Measurements from ENCODE around the gene MYBPHL. TPM values are rescaled to one million over a fixed set of nuclear protein-coding genes. Genes with fewer than 3 reads are reported as not detected.
A peak's percentile ranks its signal among the peaks of the same experiment; 100 is the strongest.

MYBPHL gene
- polyA plus RNA-seq, 1 experiment = not detected

- ChIA-PET POLR2A (interaction anchor here (0.6 to 1.2 kb wide), 3 partner anchors 32 to 122 kb away, joined by 3 read pairs; partner anchors contain the start of gene SORT1), CTCF (interaction anchor here (1.1 to 5.3 kb wide), 6 partner anchors 12 to 257 kb away, joined by 5 to 119 read pairs (median 17); partner anchors contain the start of gene SORT1)
- Histone ChIP-seq H3K27ac (ENCODE audit: low read depth, low read length) (no peak overlapping the region), H3K9me3 (ENCODE audit: control insufficient read depth, insufficient read depth, low read length) (no peaks in the 10 kb centered on the region), H3K4me3 (ENCODE audit: low read depth, low read length) (no peak overlapping the region), H3K27me3 (ENCODE audit: control insufficient read depth, insufficient read depth, low read length) (no peaks in the 10 kb centered on the region)
- TF ChIP-seq CTCF (IDR thresholded peaks at IDR 0.05; ENCODE audit: low read depth, low read length) = no peak
- DNase-seq (ENCODE audit: low read depth, low spot score) = no peak
These were observed 31.0 kb downstream of the MYBPHL start for GRCh38 chr1:109275706-109276345.

- ChIA-PET POLR2A (no interaction called here), CTCF (interaction anchor here (0.7 to 5.3 kb wide), 2 partner anchors 125 to 271 kb away, joined by 3 to 119 read pairs; partner anchors contain the start of gene SORT1)
- Histone ChIP-seq H3K4me3 (ENCODE audit: low read depth, low read length) (no peak overlapping the region), H3K27ac (ENCODE audit: low read depth, low read length) (peak overlapping the region; percentile 39), H3K9me3 (ENCODE audit: control insufficient read depth, insufficient read depth, low read length) (no peaks in the 10 kb centered on the region), H3K27me3 (ENCODE audit: control insufficient read depth, insufficient read depth, low read length) (no peaks in the 10 kb centered on the region)
- TF ChIP-seq CTCF (IDR thresholded peaks at IDR 0.05; ENCODE audit: low read depth, low read length) = no peak
- DNase-seq (ENCODE audit: low read depth, low spot score) = no peak
These were observed 32.0 kb downstream of the MYBPHL start for GRCh38 chr1:109274533-109275476.

GRCh38 chr1:109273570-109274288, 33.1 kb downstream of the MYBPHL start:
- DNase-seq (ENCODE audit: low read depth, low spot score) = no peak
- Histone ChIP-seq H3K4me3 (ENCODE audit: low read depth, low read length) (no peak overlapping the region), H3K27me3 (ENCODE audit: control insufficient read depth, insufficient read depth, low read length) (no peaks in the 10 kb centered on the region), H3K27ac (ENCODE audit: low read depth, low read length) (no peak overlapping the region), H3K9me3 (ENCODE audit: control insufficient read depth, insufficient read depth, low read length) (peaks cover 6% of the 10 kb centered on the region)
- POLR2A ChIA-PET = no interaction called here
- CTCF ChIA-PET = no interaction called here
- TF ChIP-seq CTCF (IDR thresholded peaks at IDR 0.05; ENCODE audit: low read depth, low read length) = no peak

- no peak overlapping the region for H3K4me3 ChIP-seq (ENCODE audit: low read depth, low read length)
- no peak for DNase-seq (ENCODE audit: low read depth, low spot score)
- H3K27me3 ChIP-seq (ENCODE audit: control insufficient read depth, insufficient read depth, low read length) = no peaks in the 10 kb centered on the region
- POLR2A ChIA-PET = no interaction called here
- CTCF ChIA-PET = no interaction called here
- no peak for TF ChIP-seq CTCF (IDR thresholded peaks at IDR 0.05; ENCODE audit: low read depth, low read length)
- H3K27ac ChIP-seq (ENCODE audit: low read depth, low read length) = no peak overlapping the region
- peaks cover 14% of the 10 kb centered on the region for H3K9me3 ChIP-seq (ENCODE audit: control insufficient read depth, insufficient read depth, low read length)
These were observed 33.8 kb downstream of the MYBPHL start for GRCh38 chr1:109272831-109273547.
